ENCODE results near the gene INAFM1. TPM values are rescaled to one million over a fixed set of nuclear protein-coding genes. Genes with fewer than 3 reads are reported as not detected.

The INAFM1 gene
- 10 to 100 TPM; 12.5 to 17.4 (median 16.9) TPM for total RNA-seq

DNA sequence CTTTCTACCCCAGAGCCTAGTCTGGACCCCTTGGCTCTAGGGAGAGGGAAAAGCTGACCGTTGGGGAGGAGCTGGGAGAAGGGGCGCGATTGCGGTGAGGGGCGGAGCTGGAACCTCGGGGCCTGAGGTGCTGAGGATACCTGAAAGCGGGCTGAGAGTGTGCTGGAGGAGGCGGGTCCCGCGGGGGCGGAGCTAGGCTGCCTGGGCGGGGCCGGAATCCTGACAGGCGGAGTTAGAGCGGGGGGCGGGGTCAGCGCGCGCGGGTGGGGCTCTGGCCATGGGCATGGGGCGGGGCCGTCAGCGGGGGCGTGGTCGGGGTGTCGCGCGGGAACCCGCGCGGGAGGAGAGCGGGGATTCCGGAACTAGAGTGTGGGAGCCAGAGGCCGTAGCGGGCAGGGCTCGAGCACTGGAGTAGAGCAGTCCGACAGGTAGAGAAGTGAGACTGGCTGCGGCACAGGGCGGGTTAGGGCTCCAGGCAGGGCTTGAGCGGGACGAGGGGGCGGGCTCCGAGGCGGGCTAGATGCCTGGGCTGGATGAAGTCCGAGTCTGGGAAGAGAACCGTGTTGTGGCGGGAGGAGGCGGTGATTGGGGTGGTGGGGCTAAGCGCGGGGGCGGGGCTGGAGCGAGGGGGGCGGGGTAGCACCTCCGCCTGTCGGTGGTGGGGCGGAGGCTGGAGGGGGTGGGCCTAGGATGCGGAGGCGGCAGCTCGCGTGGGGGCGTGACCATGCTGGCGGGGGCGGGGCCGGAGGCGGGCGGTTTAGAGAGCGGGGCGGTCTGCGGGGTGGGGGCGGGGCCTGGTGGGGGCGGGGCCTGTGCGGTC lies at the start of gene INAFM1:
INAFM1 (plus strand) TSS at position 815 of the 820 bp plus-strand sequence. CDS start 35 bp downstream, outside the sequence.
- peak; percentile 48 to 67 for TF ChIP-seq POLR2AphosphoS5 (IDR thresholded peaks at IDR 0.05)
- TF ChIP-seq POLR2A (IDR thresholded peaks at IDR 0.05; ENCODE audit: low read depth) = no peak
- Histone ChIP-seq H3K4me3 (peak within 1 kb of the TSS; percentile 69 to 88 (median 80)), H3K9me3 (no peaks in the 10 kb centered on the region), H3K27ac (replicated peaks in 1 of 4) (peak within 1 kb of the TSS; percentile 98 to 99 (median 98)), H3K27me3 (no peaks in the 10 kb centered on the region), H3K4me1 (peaks cover 34 to 54% (median 48%) of the 10 kb centered on the region in 4 donors), H3K36me3 (peaks cover 11 to 29% (median 27%) of the 10 kb centered on the region in 4 donors)
- under 1% methylated on average over 29 of the region's 72 CpGs for WGBS
- intact Hi-C loops (cut with DNase I) = no loop called here
- peak; percentile 99 for DNase-seq (ENCODE audit: extremely low spot score)

- Histone ChIP-seq H3K27ac (replicated peaks in 1 of 4) (peak overlapping the region; percentile 97 to 100 (median 98)), H3K9me3 (no peaks in the 10 kb centered on the region), H3K36me3 (peaks cover 10 to 23% (median 17%) of the 10 kb centered on the region in 4 donors), H3K27me3 (peaks cover 0 to 3% (median 0%) of the 10 kb centered on the region in 4 donors), H3K4me3 (peak overlapping the region; percentile 67 to 99 (median 86)), H3K4me1 (peaks cover 26 to 66% (median 57%) of the 10 kb centered on the region in 4 donors)
- 9% methylated on average over 14 of the region's 59 CpGs for WGBS
- DNase-seq (ENCODE audit: extremely low spot score) = peak; percentile 96
- peak; percentile 96 to 100 for TF ChIP-seq POLR2AphosphoS5 (IDR thresholded peaks at IDR 0.05)
- TF ChIP-seq POLR2A (IDR thresholded peaks at IDR 0.05; ENCODE audit: low read depth) = peak; percentile 99
- TF ChIP-seq EP300 (IDR thresholded peaks at IDR 0.05) = no peak
- TF ChIP-seq, protein P1, sequence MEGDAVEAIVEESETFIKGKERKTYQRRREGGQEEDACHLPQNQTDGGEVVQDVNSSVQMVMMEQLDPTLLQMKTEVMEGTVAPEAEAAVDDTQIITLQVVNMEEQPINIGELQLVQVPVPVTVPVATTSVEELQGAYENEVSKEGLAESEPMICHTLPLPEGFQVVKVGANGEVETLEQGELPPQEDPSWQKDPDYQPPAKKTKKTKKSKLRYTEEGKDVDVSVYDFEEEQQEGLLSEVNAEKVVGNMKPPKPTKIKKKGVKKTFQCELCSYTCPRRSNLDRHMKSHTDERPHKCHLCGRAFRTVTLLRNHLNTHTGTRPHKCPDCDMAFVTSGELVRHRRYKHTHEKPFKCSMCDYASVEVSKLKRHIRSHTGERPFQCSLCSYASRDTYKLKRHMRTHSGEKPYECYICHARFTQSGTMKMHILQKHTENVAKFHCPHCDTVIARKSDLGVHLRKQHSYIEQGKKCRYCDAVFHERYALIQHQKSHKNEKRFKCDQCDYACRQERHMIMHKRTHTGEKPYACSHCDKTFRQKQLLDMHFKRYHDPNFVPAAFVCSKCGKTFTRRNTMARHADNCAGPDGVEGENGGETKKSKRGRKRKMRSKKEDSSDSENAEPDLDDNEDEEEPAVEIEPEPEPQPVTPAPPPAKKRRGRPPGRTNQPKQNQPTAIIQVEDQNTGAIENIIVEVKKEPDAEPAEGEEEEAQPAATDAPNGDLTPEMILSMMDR (IDR thresholded peaks at IDR 0.05) = peak; percentile 41 to 63 (median 49)
- intact Hi-C loops (cut with DNase I) = no loop called here
Observed at GRCh38 chr19:47225746-47226425, 48.8 kb upstream of the INAFM1 start.

GRCh38 chr19:47226426-47227351 lies 48.0 kb upstream of the INAFM1 start:
- peak overlapping the region; percentile 97 to 100 (median 98) for H3K27ac ChIP-seq (replicated peaks in 1 of 4)
- intact Hi-C loops (cut with DNase I) = no loop called here
- peaks cover 30 to 67% (median 61%) of the 10 kb centered on the region in 4 donors for H3K4me1 ChIP-seq
- TF ChIP-seq EP300 (IDR thresholded peaks at IDR 0.05) = no peak
- TF ChIP-seq, protein P1 (IDR thresholded peaks at IDR 0.05) = peak in 1 of 3 experiments; percentile 4
- peak; percentile 74 for TF ChIP-seq POLR2A (IDR thresholded peaks at IDR 0.05; ENCODE audit: low read depth)
- peak; percentile 92 to 95 for TF ChIP-seq POLR2AphosphoS5 (IDR thresholded peaks at IDR 0.05)
- peak overlapping the region; percentile 67 to 99 (median 86) for H3K4me3 ChIP-seq
- H3K9me3 ChIP-seq = no peaks in the 10 kb centered on the region
- H3K36me3 ChIP-seq = peaks cover 1 to 15% (median 9%) of the 10 kb centered on the region in 4 donors
- DNase-seq (ENCODE audit: extremely low spot score) = peak; percentile 96
- 14% methylated on average over 9 of the region's 56 CpGs for WGBS
- peaks cover 0 to 3% (median 0%) of the 10 kb centered on the region in 4 donors for H3K27me3 ChIP-seq

- TF ChIP-seq EP300 (IDR thresholded peaks at IDR 0.05) = no peak
- peak; percentile 49 to 81 for TF ChIP-seq POLR2AphosphoS5 (IDR thresholded peaks at IDR 0.05)
- TF ChIP-seq POLR2A (IDR thresholded peaks at IDR 0.05; ENCODE audit: low read depth) = no peak
- Histone ChIP-seq H3K9me3 (no peaks in the 10 kb centered on the region), H3K4me1 (peaks cover 37 to 71% (median 67%) of the 10 kb centered on the region in 4 donors), H3K36me3 (peaks cover 0 to 6% (median under 1%) of the 10 kb centered on the region in 4 donors), H3K4me3 (peak overlapping the region; percentile 67 to 99 (median 86)), H3K27ac (replicated peaks in 1 of 4) (peak overlapping the region; percentile 97 to 100 (median 98)), H3K27me3 (peaks cover 0 to 3% (median 0%) of the 10 kb centered on the region in 4 donors)
- intact Hi-C loops (cut with DNase I) = no loop called here
- peak; percentile 98 for DNase-seq (ENCODE audit: extremely low spot score)
- 1% methylated on average over 18 of the region's 27 CpGs for WGBS
Observed at GRCh38 chr19:47227352-47228167, 47.1 kb upstream of the INAFM1 start.
